Tibial artery (tissue), 4 donors: Measurements from ENCODE around the gene DHRSX.

ENCODE experiments used
- DNase-seq, 2 donors: peaks; one replicate each; pipeline ENCODE4 v3.0.0-alpha.2; 2019
- H3K27ac ChIP-seq, 2 donors: fragments of 200-600 bp; sonication (generic) in 1 of 2; 1 replicate in 1 of 2; 2 replicates in 1 of 2; pipeline ENCODE4 v1.5.1; 2018 to 2019; ENCODE audit warnings: mild to moderate bottlenecking in 1 of 2
- H3K27me3 ChIP-seq, 2 donors: fragments of 200-600 bp; sonication (generic) in 1 of 2; one replicate each; pipeline versions ENCODE4 v1.5.1 to v1.6.0; 2016 to 2019
- H3K36me3 ChIP-seq, 3 donors: fragments of 200-600 bp; sonication (generic) in 2 of 3; one replicate each; pipeline ENCODE4 v1.5.1; 2016 to 2019; ENCODE audit warnings: mild to moderate bottlenecking in 2 of 3
- H3K4me1 ChIP-seq, 4 donors: fragments of 200-600 bp; sonication (generic) in 2 of 4; 1 replicate in 3 of 4; 2 replicates in 1 of 4; pipeline ENCODE4 v1.5.1; 2016 to 2019
- H3K4me3 ChIP-seq, 2 donors: fragments of 200-600 bp; sonication (generic) in 1 of 2; 1 replicate in 1 of 2; 2 replicates in 1 of 2; pipeline ENCODE4 v1.5.1; 2018 to 2019; ENCODE audit warnings: mild to moderate bottlenecking in 2 of 2
- H3K9me3 ChIP-seq, 3 donors: fragments of 200-600 bp; sonication (generic) in 1 of 3; one replicate each; pipeline ENCODE4 v1.5.1; 2016 to 2019
- CTCF ChIP-seq, 2 experiments: fragments of 200-600 bp in 1 of 2; fragments of 450-650 bp in 1 of 2; IDR thresholded peaks; one replicate each; pipeline ENCODE4 v1.5.1; 2017 to 2019; ENCODE audit warnings: antibody characterized with exemption in 2 of 2, mild to moderate bottlenecking in 1 of 2, moderate library complexity in 1 of 2
- intact Hi-C: fragments of 100-400 bp; cut with DNase I; formaldehyde crosslinking; loops from one replicate; pipeline ENCODE4 v1.15.0; 2023; ENCODE audit warnings: low total_unique reads

Gene DHRSX

DNA sequence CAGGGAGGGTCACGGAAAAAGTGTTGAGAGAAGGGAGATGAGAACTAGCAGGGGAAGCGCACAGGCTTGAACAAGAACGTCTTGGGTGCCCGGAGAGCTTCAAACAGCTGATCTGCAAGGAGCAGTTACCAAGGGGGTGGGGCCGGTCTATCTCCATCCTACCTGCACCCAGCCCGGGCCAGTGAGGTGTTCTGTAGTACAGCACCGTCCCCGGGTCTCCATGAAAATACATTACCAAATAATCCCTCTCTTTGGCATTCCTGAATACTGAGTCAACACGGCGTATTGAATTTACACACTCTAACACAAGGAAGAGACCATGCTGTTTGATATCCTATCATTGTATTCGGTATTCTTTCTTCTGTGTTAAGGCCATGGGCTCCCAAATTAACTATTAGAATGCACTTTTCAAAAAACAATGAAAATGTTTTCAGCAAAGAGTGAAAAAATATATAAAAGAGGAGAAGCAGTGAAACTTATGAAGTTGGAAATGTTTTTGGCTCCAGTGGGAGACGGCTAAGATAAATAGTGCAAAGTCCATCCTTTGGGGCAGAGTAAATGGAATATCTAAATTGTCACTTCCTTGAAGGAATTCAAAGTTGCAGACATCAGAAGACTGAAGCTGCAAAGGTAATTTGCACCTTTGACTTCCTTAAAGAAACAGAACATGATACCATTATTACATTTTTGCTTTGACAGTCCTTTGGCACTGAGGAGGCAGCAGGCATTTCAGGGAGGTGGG, 90.3 kb downstream of the DHRSX start:
- Histone ChIP-seq H3K27me3 (no peaks in the 10 kb centered on the region), H3K27ac (no peak overlapping the region), H3K9me3 (no peaks in the 10 kb centered on the region), H3K36me3 (peaks cover 15 to 21% (median 19%) of the 10 kb centered on the region in 3 donors), H3K4me1 (no peaks in the 10 kb centered on the region), H3K4me3 (no peak overlapping the region)
- intact Hi-C loops, result no loop called here
- DNase-seq, result no peak
- TF ChIP-seq CTCF (IDR thresholded peaks at IDR 0.05), result no peak

DNA sequence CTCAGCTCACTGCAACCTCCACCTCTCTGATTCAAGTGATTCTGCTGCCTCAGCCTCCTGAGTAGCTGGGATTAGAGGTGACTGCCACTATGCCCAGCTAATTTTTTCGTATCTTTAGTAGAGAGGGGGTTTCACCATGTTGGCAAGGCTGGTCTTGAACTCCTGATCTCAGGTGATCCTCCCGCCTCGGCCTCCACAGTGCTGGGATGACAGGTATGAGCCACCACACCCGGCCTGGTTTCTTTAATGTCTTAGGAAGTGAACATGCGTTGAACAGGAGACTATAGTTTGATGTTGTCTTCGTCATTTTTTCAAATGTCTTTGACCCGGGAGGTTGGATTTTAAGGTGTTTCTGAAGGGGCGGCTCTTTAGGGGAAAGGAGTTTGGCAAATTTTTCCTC, 91.0 kb downstream of the DHRSX start:
- H3K27ac ChIP-seq, result no peak overlapping the region
- H3K4me3 ChIP-seq, result no peak overlapping the region
- no peak for TF ChIP-seq CTCF (IDR thresholded peaks at IDR 0.05)
- intact Hi-C loops, result no loop called here
- no peaks in the 10 kb centered on the region for H3K9me3 ChIP-seq
- peaks cover 15 to 21% (median 19%) of the 10 kb centered on the region in 3 donors for H3K36me3 ChIP-seq
- no peak for DNase-seq
- no peaks in the 10 kb centered on the region for H3K27me3 ChIP-seq
- no peaks in the 10 kb centered on the region for H3K4me1 ChIP-seq

DNA sequence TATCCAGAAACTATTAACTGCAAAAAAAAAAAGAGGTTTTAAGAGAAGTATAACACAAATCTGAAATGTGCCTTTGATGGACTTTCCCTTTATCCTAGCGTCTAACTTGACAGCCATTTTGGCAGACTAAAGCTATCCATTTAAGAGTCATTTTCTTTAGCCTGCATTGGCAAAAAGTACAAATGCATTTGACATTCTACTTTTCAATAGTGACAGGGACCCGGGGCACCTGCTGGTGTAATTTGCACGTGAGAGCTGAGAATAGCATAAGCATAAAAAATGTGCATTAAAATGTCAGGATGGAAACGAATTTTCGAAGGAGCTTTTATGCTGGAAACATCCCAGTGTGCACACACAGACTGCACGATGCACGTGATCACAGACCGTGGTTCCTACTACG, 91.9 kb downstream of the DHRSX start:
- H3K4me3 ChIP-seq, result no peak overlapping the region
- H3K36me3 ChIP-seq, result peaks cover 15 to 21% (median 19%) of the 10 kb centered on the region in 3 donors
- no peaks in the 10 kb centered on the region for H3K9me3 ChIP-seq
- TF ChIP-seq CTCF (IDR thresholded peaks at IDR 0.05), result no peak
- no peaks in the 10 kb centered on the region for H3K4me1 ChIP-seq
- intact Hi-C loops, result no loop called here
- H3K27ac ChIP-seq, result no peak overlapping the region
- DNase-seq, result no peak
- no peaks in the 10 kb centered on the region for H3K27me3 ChIP-seq

GRCh38 chrX:2406891-2407518, 93.8 kb downstream of the DHRSX start:
- Histone ChIP-seq H3K27me3 (no peaks in the 10 kb centered on the region), H3K9me3 (no peaks in the 10 kb centered on the region), H3K4me3 (no peak overlapping the region), H3K4me1 (no peaks in the 10 kb centered on the region), H3K27ac (no peak overlapping the region), H3K36me3 (peaks cover 15 to 32% (median 23%) of the 10 kb centered on the region in 3 donors)
- DNase-seq, result no peak
- TF ChIP-seq CTCF (IDR thresholded peaks at IDR 0.05), result no peak
- intact Hi-C loops, result no loop called here

DNA sequence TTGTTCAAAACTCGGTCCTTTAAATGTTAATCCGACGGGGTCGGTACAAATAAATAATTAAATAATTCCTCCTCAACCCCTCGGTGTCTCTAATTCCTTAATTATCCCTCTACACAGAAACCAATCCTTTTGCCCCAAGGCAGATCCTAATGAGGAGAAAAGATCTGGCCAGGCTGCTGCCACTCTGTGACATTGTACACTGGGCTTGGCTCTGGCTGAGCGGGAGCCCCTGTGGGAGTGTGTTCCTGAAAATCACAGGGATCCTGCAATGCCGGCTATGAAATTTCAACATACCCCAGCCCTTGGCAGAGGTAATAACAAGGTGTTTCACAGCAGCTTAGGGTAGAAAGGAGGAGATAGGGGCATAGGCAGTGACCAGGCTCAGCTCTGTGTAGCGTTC, 96.0 kb downstream of the DHRSX start:
- H3K27me3 ChIP-seq, result no peaks in the 10 kb centered on the region
- no peaks in the 10 kb centered on the region for H3K9me3 ChIP-seq
- no peak overlapping the region for H3K4me3 ChIP-seq
- TF ChIP-seq CTCF (IDR thresholded peaks at IDR 0.05), result no peak
- DNase-seq, result no peak
- H3K27ac ChIP-seq, result no peak overlapping the region
- H3K4me1 ChIP-seq, result no peaks in the 10 kb centered on the region
- H3K36me3 ChIP-seq, result peaks cover 15 to 32% (median 27%) of the 10 kb centered on the region in 3 donors
- intact Hi-C loops, result no loop called here
